Stimulated activated CD8-positive, alpha-beta memory T cell treated with anti-CD3 and anti-CD28 coated beads, Interleukin-4, amount 100 ng/mL, for 48 hours (primary cell): ENCODE data around the gene OR5T2.
"Not testable (repeated sequence)": the region's sequence is repeated elsewhere in the genome, so short reads cannot be mapped to it uniquely, and the experiment has no call there.

Source experiments
- DNase-seq: peaks from one replicate; pipeline ENCODE4 v3.0.0-alpha.2; 2020

The OR5T2 gene

GRCh38 chr11:56234155-56234554, at the start of gene OR5T2:
Gene OR5T2 (minus strand): TSS chr11:56234255. CDS start chr11:56233062, 1,193 bp downstream.
- DNase-seq: no peak

- DNase-seq: no peak
Measured at GRCh38 chr11:56273854-56274253, 39.8 kb upstream of the OR5T2 start, which contains the start of gene OR5T1. Gene OR5T1 (plus strand): TSS chr11:56274154. CDS start chr11:56275639, 1,485 bp downstream.

- DNase-seq: no peak
Measured at GRCh38 chr11:56271092-56271491, 37.0 kb upstream of the OR5T2 start.

GRCh38 chr11:56251954-56252353, 17.9 kb upstream of the OR5T2 start, which contains the start of gene OR5T3:
Gene OR5T3 (plus strand): TSS chr11:56252254. CDS start chr11:56252254, 0 bp downstream.
- no peak for DNase-seq

- DNase-seq: not testable (repeated sequence)
Measured at GRCh38 chr11:56219735-56220134, 14.3 kb downstream of the OR5T2 start.

- no peak for DNase-seq
Measured at GRCh38 chr11:56214537-56214936, 19.5 kb downstream of the OR5T2 start.

- no peak for DNase-seq
Measured at GRCh38 chr11:56207790-56208189, 26.3 kb downstream of the OR5T2 start.

GRCh38 chr11:56197367-56197766, 36.7 kb downstream of the OR5T2 start:
- no peak for DNase-seq

GRCh38 chr11:56196705-56197104, 37.4 kb downstream of the OR5T2 start:
- no peak for DNase-seq

GRCh38 chr11:56188602-56189001, 45.5 kb downstream of the OR5T2 start:
- no peak for DNase-seq

- DNase-seq: no peak
Measured at GRCh38 chr11:56183459-56183858, 50.6 kb downstream of the OR5T2 start.
